ENCODE measurements around the gene FXYD3.

DNA sequence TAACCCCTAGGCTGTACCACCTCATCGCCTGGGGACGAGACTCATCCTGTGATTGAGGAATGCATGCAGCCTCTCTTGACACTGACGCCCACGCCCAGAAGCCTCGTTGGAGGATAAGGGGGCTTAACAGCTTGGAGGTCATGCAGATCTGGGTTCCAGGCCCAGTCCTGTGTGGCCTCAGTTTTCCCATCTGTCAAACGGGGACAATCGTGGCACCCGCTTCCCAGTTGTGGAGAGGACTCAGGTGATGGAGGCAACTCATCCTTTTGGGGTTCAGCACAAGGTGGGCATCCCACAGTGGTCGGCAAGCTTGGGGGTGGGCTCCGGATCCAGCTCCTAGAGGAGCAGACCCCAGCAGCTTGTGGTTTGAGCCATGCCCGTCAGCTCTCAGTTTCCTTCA lies 20.6 kb downstream of the FXYD3 start:
- TF ChIP-seq CTCF (conservative IDR thresholded peaks at IDR 0.05; ENCODE audit: low read length) (no peak), EZH2phosphoT487 (IDR thresholded peaks at IDR 0.05; ENCODE audit: borderline replicate concordance, low read depth, low read length) (no peak)

Data from OCI-LY7 (cell line).